Regular cardiac myocyte (primary cell): ENCODE results near the gene NANOG. TPM values are rescaled to one million over a fixed set of nuclear protein-coding genes. Genes with fewer than 3 reads are reported as not detected.

Experiments
- total RNA-seq: library from RNA; depleted of rRNA; stranded (reverse); fragments of >200 nt; gene quantifications from 2 replicates; pipeline ENCODE4 v1.2.3, GENCODE V29; 2014

Gene NANOG
- total RNA-seq: not detected in 2 replicates

DNA sequence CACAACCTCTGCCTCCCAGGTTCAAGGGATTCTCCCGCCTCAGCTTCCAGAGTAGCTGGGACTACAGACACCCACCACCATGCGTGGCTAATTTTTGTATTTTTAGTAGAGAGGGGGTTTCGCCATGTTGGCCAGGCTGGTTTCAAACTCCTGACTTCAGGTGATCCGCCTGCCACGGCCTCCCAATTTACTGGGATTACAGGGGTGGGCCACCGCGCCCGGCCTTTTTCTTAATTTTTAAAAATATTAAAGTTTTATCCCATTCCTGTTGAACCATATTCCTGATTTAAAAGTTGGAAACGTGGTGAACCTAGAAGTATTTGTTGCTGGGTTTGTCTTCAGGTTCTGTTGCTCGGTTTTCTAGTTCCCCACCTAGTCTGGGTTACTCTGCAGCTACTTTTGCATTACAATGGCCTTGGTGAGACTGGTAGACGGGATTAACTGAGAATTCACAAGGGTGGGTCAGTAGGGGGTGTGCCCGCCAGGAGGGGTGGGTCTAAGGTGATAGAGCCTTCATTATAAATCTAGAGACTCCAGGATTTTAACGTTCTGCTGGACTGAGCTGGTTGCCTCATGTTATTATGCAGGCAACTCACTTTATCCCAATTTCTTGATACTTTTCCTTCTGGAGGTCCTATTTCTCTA lies at the start of gene NANOG:
TSS of gene NANOG (plus strand) at position 519 of the 645 bp plus-strand sequence. CDS start 213 bp downstream, outside the sequence.

GRCh38 chr12:7747246-7747645 lies 42.0 kb upstream of the NANOG start, which contains the start of gene CLEC4C:
Gene CLEC4C, minus strand, starts transcription at chr12:7747375. Its CDS starts 27 bp downstream, at chr12:7747348.

Other genes starting within 250 kb of the NANOG start
- not detected in 2 replicates for gene APOBEC1, start 123.5 kb upstream of the NANOG start, total RNA-seq
- gene GDF3, start 93.6 kb upstream of the NANOG start, total RNA-seq: not detected in 2 replicates
- gene DPPA3, start 78.0 kb upstream of the NANOG start, total RNA-seq: not detected in 2 replicates
- not detected in 2 replicates for gene CLEC4C, start 42.0 kb upstream of the NANOG start, total RNA-seq
- not detected in 2 replicates for gene NANOGNB, start 24.2 kb upstream of the NANOG start, total RNA-seq
- gene SLC2A14, start 83.5 kb downstream of the NANOG start, total RNA-seq: under 0.01 TPM in 2 replicates
- gene SLC2A3, start 146.8 kb downstream of the NANOG start, total RNA-seq: 114 and 256 TPM in 2 replicates
- gene FOXJ2, start 243.3 kb downstream of the NANOG start, total RNA-seq: 4.0 and 4.2 TPM in 2 replicates